GM12891 (cell line): ENCODE results near the gene CLCA1.

Experiments
- POLR2A ChIP-seq: IDR thresholded peaks from 2 replicates; pipeline ENCODE4 v1.6.1; 2011; ENCODE audit warnings: low read depth, low read length, control low read depth
- POLR2AphosphoS5 ChIP-seq: IDR thresholded peaks from 2 replicates; pipeline ENCODE4 v1.6.1; 2011; ENCODE audit warnings: low read depth, low read length, control low read depth
- SPI1 ChIP-seq: IDR thresholded peaks from 2 replicates; pipeline ENCODE4 v1.6.1; 2011; ENCODE audit warnings: low read depth, low read length, control low read depth

- TF ChIP-seq POLR2A (no peak), POLR2AphosphoS5 (no peak), SPI1 (no peak)
Observed at GRCh38 chr1:86517336-86517735, 48.6 kb downstream of the CLCA1 start.
